LNCaP clone FGC (cell line): ENCODE measurements around the gene ELP5.
A peak's percentile ranks its signal among the peaks of the same experiment; 100 is the strongest.

Experiments
- DNase-seq: peaks from one replicate; pipeline ENCODE4 v3.0.0-alpha.2; 2011; ENCODE audit warnings: low read depth
- H3K4me3 ChIP-seq: 2 replicates; pipeline ENCODE4 v1.5.1; 2011; ENCODE audit warnings: mild to moderate bottlenecking, low read depth, low read length, control low read depth
- CTCF ChIP-seq: IDR thresholded peaks from 2 replicates; pipeline ENCODE4 v1.5.1; 2012; ENCODE audit warnings: mild to moderate bottlenecking; ENCODE audit not compliant: control insufficient read depth, insufficient read depth; ENCODE audit errors: extremely low read depth

The ELP5 gene

GRCh38 chr17:7308625-7309433 is 56.8 kb downstream of the ELP5 start:
- H3K4me3 ChIP-seq: peak overlapping the region; percentile 66
- no peak for TF ChIP-seq CTCF
- DNase-seq: no peak
